Suprapubic skin (tissue), 3 donors: ENCODE data around the gene NUDT8.
"Not testable (repeated sequence)": the region's sequence is repeated elsewhere in the genome, so short reads cannot be mapped to it uniquely, and the experiment has no call there.

Experiments used
- CTCF ChIP-seq, 2 donors: fragments of 200-600 bp in 1 of 2; fragments of 450-650 bp in 1 of 2; sonication (generic) in 1 of 2; IDR thresholded peaks; one replicate each; pipeline ENCODE4 v1.5.1; 2016 to 2019; ENCODE audit warnings: antibody characterized with exemption in 2 of 2, mild to moderate bottlenecking in 1 of 2, moderate library complexity in 1 of 2
- POLR2AphosphoS5 ChIP-seq, 3 donors: sonication (generic); formaldehyde crosslinking; IDR thresholded peaks; one replicate each; pipeline ENCODE4 v1.6.1; 2017; ENCODE audit warnings: antibody characterized with exemption in 3 of 3

GRCh38 chr11:67597963-67598362 is 31.8 kb downstream of the NUDT8 start:
- TF ChIP-seq CTCF, POLR2AphosphoS5 (IDR thresholded peaks at IDR 0.05): not testable (repeated sequence)
